Activated naive CD8-positive, alpha-beta T cell treated with anti-CD3 and anti-CD28 coated beads, Interleukin-2, amount 50 U/mL, for 16 hours (primary cell): ENCODE data around the gene SLC26A1.
"Not testable (repeated sequence)": the region's sequence is repeated elsewhere in the genome, so short reads cannot be mapped to it uniquely, and the experiment has no call there.

ENCODE experiments used
- DNase-seq: peaks from one replicate; pipeline ENCODE4 v3.0.0-alpha.2; 2020; ENCODE audit warnings: low read depth, low spot score

The SLC26A1 gene

GRCh38 chr4:999240-999863 lies 6.1 kb upstream of the SLC26A1 start:
- DNase-seq: not testable (repeated sequence)

DNA sequence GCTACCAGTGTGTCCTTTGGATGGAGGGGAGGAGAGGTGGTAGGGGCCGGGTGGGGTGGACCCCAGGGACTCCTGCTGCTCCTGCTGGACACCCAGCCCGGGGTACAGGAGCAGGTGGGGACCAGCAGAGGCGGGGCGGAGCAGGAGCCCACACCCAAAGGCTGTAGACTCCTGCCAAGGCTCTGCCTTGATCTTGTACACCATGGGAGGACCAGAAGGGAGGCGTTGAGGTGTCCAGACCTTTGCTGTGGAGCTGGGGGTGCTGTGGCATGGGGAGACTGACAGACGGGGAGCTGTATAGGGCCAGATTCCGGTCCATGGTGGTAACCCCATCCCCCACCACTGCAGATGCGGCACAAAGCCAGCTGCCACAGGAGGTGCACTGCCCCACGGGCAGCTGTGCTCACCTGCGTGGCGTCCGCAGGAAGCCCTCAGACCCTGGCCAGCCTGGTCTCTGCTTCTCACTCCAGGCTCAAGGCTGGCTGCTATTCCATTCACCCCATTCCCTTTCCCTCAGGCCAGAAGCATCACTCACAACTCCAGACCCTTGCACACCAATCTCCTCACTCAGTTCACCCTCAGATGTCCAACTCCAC lies 5.0 kb upstream of the SLC26A1 start:
- DNase-seq: no peak

DNA sequence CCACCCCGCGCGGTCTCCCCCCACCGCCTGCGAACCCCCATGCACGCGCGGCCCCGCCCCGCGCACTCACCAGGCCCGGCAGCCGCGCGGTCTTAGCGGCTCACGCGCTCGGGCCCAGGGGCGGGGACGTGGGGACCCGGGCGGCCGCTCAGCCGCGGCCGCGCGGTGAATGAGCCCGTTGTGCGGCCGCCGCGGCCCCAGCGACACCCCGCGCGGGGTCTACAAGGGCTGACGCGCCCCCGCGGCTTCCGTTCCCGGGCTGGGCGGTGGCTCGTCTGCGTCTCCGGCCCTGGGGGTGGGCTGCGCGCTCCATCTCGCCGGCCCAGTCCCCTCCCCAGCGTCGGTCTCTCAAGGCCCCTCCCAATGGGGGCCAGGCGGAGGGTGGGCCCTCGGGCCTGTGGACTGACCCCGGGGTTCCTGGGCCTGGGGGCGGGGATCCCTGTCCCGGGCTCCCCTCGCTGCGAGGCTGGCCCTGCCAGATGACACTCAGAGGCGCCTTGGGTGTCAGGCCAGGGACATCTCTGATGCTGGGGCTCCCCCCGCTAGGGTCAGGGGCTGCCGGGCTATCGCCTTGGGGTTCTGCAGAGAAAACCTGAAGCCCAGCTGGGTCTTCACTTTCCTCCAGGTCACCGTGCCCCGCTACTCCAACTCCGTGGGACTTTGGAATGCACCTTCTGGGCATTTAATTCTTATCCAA lies 4.3 kb upstream of the SLC26A1 start:
- no peak for DNase-seq

DNA sequence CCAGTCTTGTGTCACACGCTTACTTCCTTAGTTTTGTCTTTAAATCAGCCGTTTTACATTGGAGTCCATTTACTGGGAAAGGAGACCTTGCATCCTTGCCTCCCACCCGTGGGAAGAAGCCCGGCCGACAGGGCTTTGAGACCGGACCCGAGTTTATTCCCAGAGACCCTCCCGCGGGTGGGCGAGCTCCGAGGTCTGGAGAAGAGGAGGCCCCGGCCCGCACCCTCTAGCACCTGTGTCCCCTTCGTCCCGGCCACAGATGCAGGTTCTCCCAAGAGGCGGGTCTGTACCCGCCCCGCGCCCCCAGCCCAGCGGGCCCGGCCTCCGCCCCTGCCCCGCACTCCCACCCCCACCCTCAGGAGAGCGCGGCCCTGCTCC lies 3.8 kb upstream of the SLC26A1 start:
- DNase-seq: no peak

- DNase-seq: no peak
Measured at GRCh38 chr4:996030-996996, 3.1 kb upstream of the SLC26A1 start.

DNA sequence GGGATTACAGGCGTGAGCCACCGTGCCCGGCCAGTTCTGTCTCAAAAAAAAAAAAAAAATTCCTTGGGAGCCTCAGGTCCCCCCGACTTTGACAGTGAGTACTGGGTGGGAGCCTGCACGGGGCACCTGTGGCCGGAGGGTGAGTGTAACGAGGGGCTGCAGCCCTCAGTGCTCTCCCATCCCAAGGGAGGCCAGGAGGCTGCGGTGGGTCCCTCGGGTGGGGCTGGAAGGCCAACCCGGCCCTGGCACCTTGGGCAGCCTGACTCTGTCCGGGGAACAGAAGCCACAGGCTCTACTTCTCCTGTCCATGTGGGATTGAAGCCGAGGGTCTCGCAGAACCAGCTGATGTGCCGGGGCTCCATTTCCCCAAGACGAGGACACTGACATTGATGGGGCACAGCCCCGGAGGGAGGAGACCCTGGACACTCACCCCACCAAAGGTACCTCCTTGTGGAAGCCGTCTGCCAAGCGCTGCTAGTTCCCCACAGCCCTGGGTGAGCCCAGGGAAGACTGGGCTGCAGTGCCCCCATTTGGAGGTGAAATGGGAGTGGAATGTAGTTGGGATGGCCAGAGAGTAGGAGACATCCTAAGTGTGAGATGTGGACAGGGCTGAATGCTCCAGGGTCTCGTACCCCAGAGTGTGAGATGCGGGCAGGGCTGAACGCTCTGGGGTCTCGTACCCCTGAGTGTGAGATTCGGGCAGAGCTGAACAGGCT lies 2.3 kb upstream of the SLC26A1 start:
- no peak for DNase-seq

DNA sequence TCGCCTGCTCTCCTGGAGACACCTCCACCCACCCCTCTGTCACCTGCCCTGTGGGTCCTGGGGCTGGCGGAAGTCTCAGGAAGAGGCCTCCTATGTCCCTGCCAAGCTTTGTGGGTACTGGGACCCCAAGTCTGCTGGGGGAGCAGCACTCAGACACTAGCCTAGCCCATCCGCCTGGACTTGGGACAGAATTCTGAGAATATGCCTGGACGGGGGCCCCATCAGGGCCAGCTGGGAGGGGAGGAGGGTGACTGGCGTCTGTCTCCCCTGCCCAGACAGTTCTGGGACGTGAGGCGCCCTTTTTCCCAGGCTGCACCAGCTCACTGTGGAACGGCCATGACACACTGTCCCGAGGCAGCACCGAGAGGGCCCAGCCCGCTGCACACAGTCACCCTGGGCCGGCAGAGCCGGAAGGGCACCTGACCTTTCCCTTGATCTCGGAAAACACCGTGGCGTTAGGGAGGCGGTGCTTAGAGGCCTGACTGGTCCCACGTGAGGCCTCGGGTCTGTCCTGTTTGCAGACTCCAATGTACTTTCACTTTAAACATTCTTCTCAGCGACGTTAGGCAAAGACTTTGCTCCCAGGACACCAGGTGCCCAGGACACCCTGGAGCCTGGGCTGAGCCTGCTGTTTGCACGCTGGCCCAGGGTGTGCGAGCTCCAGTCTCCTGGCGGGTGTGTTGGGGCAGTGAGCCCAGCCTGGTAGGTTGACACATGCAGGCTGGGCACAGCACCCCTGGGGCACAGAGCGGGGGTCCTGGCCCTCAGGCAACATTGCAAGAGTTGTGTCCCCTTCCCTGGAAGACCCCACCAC lies 700 bp downstream of the SLC26A1 start:
- no peak for DNase-seq

DNA sequence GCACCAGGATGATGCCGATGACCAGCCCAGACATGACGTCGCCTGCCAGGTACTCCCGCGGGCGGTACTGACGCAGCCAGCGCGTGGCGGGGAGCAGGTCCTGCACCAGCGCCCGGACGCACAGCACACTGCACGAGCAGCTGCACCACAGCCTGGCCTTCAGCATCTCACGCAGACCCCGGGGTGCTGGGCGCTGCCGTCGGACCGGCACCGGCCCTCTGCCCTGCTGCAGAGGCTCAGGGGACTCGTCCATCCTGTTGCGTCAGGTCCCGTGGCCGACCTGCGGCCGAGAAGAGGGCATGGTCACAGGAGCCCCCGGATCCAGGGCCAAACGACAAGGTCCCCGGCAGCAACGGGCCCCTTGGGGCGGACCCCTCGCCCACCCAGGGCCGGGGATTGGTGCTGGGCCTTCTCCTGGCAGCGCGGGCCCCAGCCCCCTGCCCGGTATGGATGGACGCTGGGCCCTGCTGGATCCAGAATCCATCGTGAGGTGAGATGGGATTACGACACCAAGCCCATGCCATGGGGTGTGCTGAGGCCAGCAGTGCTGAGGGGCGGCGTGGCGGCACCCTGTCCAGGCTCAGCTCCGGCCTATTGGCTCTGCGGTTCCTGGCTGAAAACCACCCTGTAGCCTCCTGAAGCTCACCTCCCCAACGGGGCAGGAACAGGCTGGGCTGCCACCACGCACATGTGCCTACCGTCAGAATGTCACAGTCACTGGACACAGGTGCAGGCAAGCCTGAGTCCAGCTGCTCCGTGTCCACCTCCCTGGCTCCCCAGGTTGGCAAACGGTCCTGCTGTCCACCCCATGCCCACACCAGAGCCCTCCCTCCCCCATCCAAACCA lies 1.5 kb downstream of the SLC26A1 start:
- DNase-seq: no peak

DNA sequence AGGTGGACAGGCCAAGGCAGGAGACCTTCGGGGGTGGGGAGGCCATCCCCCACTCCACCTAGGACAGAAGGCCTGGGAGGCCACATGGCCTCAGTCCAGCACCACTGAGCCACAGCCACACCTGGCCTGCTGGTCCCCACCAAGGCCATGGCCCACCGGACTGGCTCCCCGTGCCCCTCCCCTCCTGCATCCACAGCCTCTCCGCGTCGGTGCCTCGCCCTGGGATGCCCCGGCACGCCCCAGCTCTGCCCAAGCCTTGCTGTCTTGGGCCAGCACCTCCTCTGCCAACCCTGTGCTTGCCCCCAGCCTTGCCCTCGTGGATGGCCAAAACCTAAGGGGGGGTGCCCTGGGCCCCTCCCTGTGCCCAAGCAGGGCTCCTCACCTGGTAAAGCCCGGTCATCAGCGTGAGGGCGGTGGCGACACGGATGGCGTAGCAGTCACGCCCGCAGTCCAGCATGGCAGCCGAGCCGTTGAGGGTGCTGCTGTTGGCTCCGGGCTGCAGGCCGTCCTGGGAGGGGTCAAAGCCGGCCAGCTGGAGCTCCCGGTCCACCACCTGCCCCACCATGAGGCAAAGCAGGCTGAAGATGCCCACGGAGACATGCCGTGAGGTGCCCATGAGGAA lies 2.3 kb downstream of the SLC26A1 start:
- DNase-seq: no peak

- DNase-seq: no peak
Measured at GRCh38 chr4:989722-990471, 3.3 kb downstream of the SLC26A1 start.

GRCh38 chr4:988726-989721 lies 4.2 kb downstream of the SLC26A1 start:
- DNase-seq: no peak

GRCh38 chr4:987624-988513 lies 5.3 kb downstream of the SLC26A1 start:
- DNase-seq: no peak

DNA sequence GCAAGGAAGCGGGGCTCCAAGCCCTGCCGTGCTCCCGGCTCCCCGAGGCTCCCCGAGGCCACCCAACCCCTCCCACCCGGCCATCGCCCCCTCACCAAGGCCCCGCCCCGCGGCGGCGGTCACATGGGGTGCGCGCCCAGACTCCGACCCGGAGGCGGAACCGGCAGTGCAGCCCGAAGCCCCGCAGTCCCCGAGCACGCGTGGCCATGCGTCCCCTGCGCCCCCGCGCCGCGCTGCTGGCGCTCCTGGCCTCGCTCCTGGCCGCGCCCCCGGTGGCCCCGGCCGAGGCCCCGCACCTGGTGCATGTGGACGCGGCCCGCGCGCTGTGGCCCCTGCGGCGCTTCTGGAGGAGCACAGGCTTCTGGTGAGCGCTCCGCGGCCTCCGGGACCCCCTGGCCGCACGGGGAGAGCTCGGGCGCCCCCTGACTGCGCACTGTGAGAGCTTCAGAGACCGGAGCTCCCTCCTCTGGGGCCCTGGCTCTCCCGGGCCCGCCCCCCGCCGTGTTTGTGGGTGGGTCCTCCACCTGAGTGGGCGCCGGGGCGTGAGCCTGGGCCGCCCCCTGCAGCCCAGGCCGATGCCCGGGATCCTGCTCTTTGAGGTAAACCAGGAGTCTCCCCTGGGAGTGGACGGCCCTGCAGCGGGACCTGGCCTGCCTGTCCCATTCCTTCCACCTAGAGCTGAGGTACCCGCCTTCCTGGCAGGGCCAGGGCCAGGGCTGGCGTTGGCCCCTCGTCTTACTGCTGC lies 6.2 kb downstream of the SLC26A1 start, which contains the start of gene IDUA:
TSS of gene IDUA (plus strand) at position 166 of the 745 bp plus-strand sequence. CDS start at position 207, 41 bp downstream.
- peak; percentile 79 for DNase-seq

GRCh38 chr4:986428-986878 lies 6.8 kb downstream of the SLC26A1 start:
- DNase-seq: no peak
